T-helper 2 cell treated with Interferon-gamma antibody and Interleukin-4, amounts not matched to agents 5 μg/mL and 100 μg/mL, for 36 hours (primary cell): ENCODE measurements around the gene SERPING1.

ENCODE experiments used
- DNase-seq: peaks from one replicate; pipeline ENCODE4 v3.0.0; 2021; ENCODE audit warnings: low spot score
- H3K27ac Mint-ChIP-seq: one replicate; pipeline ENCODE4 v1.8.0; 2021; ENCODE audit warnings: mild to moderate bottlenecking, mixed read lengths
- H3K27me3 Mint-ChIP-seq: one replicate; pipeline ENCODE4 v1.8.0; 2021; ENCODE audit warnings: low read depth, mixed read lengths
- H3K36me3 Mint-ChIP-seq: one replicate; pipeline ENCODE4 v1.8.0; 2021; ENCODE audit warnings: low read depth, mixed read lengths
- H3K4me1 Mint-ChIP-seq: one replicate; pipeline ENCODE4 v1.8.0; 2021; ENCODE audit warnings: low read depth, mixed read lengths
- H3K4me3 Mint-ChIP-seq: one replicate; pipeline ENCODE4 v1.8.0; 2022; ENCODE audit warnings: mild to moderate bottlenecking, moderate library complexity, mixed read lengths
- H3K9me3 Mint-ChIP-seq: one replicate; pipeline ENCODE4 v1.8.0; 2021; ENCODE audit warnings: mixed read lengths

SERPING1 gene

DNA sequence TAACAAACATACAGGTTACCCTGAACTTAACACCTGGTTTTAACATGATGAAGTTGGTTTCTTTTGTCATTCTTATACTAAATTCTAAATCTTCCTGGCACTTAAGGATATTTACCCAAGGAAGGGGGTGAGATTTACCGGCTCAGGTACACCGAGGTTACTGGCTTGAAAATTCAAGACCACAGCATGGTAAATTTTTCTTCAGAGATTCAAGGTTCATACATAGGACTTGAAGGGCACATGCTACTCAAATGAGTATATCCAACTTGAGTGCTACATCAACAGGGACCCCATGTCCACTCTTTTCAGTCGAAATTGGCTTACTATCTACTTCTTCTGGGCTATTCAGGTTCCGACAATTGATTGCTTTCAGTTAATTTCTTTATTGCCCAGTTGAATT, 12.7 kb downstream of the SERPING1 start:
- Mint-ChIP-seq H3K4me3 (no peak overlapping the region), H3K4me1 (no peaks in the 10 kb centered on the region), H3K36me3 (no peaks in the 10 kb centered on the region), H3K9me3 (no peaks in the 10 kb centered on the region), H3K27ac (no peak overlapping the region), H3K27me3 (peaks cover 12% of the 10 kb centered on the region)
- DNase-seq, result no peak

DNA sequence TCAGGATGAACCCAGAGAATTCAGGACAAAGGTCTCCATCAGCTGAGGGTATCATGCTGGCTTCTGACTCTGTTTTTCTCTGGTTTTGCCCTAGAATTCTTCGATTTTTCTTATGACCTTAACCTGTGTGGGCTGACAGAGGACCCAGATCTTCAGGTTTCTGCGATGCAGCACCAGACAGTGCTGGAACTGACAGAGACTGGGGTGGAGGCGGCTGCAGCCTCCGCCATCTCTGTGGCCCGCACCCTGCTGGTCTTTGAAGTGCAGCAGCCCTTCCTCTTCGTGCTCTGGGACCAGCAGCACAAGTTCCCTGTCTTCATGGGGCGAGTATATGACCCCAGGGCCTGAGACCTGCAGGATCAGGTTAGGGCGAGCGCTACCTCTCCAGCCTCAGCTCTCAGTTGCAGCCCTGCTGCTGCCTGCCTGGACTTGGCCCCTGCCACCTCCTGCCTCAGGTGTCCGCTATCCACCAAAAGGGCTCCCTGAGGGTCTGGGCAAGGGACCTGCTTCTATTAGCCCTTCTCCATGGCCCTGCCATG, 16.8 kb downstream of the SERPING1 start:
- Mint-ChIP-seq H3K36me3 (no peaks in the 10 kb centered on the region), H3K27ac (no peak overlapping the region), H3K4me1 (no peaks in the 10 kb centered on the region), H3K9me3 (peaks cover 3% of the 10 kb centered on the region), H3K27me3 (peaks cover 6% of the 10 kb centered on the region), H3K4me3 (no peak overlapping the region)
- DNase-seq, result no peak

DNA sequence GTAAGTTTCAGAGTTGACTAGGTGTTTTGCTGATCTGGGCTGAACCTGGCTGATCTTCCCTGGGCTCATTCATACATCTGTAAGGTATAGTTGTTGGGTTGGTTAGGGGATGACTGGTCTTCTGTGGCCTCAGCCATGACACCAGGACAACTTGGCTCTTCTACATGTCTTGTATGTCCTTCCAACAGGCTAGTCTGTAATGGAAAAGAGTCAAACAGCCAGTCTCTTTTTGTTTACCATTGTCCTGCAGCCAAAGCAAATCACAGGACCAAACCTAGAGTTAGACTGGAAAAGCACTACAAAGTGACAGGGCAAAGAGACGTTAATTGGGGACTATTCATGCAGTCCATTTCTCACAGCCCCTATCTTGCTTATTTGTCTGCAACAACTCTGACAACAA, 17.8 kb downstream of the SERPING1 start:
- H3K27me3 Mint-ChIP-seq, result peaks cover 3% of the 10 kb centered on the region

DNA sequence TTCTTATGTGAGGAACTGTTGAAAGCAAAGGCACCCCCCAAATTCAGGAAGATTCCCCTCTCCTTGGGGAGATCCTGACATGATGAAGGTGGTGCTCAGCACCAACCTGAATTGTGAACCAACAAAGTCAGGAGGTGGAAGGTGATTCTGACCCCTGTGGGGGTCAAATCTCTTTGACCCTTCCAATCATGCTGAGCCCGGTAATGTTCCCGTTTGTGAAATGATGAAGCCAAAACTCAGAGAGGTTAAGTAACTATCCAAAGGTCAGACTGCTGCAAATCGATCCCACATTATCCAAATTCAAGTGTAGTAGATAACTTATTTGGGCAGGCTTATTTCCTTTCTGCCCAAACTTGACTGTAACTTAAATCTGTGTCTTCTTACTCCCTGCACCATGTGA, 19.1 kb downstream of the SERPING1 start:
- H3K4me1 Mint-ChIP-seq, result no peaks in the 10 kb centered on the region
- no peaks in the 10 kb centered on the region for H3K27me3 Mint-ChIP-seq
- peaks cover 15% of the 10 kb centered on the region for H3K9me3 Mint-ChIP-seq
- H3K4me3 Mint-ChIP-seq, result no peak overlapping the region
- no peak overlapping the region for H3K27ac Mint-ChIP-seq
- DNase-seq, result no peak
- H3K36me3 Mint-ChIP-seq, result no peaks in the 10 kb centered on the region

More for the DNA sequence above, 17.8 kb downstream of the SERPING1 start:
- Mint-ChIP-seq H3K27ac (no peak overlapping the region), H3K9me3 (peaks cover 4% of the 10 kb centered on the region), H3K4me1 (no peaks in the 10 kb centered on the region), H3K4me3 (no peak overlapping the region), H3K36me3 (no peaks in the 10 kb centered on the region)
- no peak for DNase-seq

DNA sequence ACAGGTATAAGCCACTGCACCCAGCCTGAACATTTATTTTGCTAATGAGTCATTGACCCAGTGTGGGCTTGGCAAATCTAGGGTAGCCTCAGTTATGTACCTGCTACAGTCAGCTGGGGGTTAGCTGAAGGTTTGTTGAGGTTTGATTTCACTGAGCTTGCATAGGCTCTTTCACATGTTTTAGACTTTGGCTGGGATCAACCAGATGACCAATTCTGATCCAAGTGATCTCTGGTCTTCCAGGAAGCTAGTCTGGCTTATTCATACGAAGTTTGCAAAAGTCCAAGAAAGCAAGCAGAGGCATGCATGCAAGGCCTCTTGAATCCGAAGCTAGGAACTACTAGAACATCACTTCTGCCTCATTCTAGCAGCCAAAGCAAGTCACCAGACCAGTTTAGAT, 21.0 kb downstream of the SERPING1 start:
- Mint-ChIP-seq H3K9me3 (peaks cover 15% of the 10 kb centered on the region), H3K36me3 (no peaks in the 10 kb centered on the region), H3K4me3 (no peak overlapping the region), H3K27me3 (no peaks in the 10 kb centered on the region), H3K4me1 (no peaks in the 10 kb centered on the region), H3K27ac (no peak overlapping the region)
- DNase-seq, result no peak

DNA sequence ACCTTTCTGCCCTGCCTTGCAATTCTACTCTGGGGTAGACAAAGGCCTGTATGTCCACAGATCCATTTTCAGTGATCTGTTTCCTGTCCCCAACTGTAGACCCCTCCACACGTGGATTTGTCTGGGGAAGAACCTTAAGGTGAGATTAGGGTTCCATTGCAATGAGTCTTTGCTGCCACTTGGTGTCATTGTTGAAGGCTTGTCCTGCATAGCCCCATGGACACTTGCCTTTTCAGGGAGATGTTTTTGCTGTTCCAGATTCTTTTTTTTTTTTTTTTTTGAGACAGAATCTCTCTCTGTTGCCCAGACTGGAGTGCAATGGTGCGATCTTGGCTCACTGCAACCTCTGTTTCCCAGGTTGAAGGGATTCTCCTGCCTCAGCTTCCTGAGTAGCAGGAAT, 21.8 kb downstream of the SERPING1 start:
- Mint-ChIP-seq H3K4me3 (no peak overlapping the region), H3K27me3 (no peaks in the 10 kb centered on the region), H3K36me3 (no peaks in the 10 kb centered on the region), H3K9me3 (peaks cover 15% of the 10 kb centered on the region), H3K27ac (no peak overlapping the region), H3K4me1 (no peaks in the 10 kb centered on the region)
- DNase-seq, result no peak

DNA sequence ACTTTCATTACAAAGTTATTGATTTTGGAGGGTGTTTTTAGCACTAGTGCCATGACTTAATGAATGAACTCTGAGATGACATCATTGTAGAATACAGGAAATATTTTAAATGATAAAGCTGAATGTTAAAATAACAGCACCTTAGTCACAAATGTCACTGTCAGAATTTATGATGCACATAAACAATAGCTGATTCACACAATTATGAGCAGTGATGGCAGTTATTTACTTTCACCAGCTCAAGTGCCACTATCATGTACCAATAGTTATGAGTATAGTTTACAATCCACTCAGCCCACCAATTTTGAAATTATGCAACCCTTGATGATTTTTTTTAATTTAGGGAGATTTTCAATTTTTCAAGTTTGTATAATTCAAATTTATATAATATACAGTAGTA, 23.0 kb downstream of the SERPING1 start:
- H3K36me3 Mint-ChIP-seq, result no peaks in the 10 kb centered on the region
- peaks cover 15% of the 10 kb centered on the region for H3K9me3 Mint-ChIP-seq
- DNase-seq, result no peak
- H3K27ac Mint-ChIP-seq, result no peak overlapping the region
- H3K4me1 Mint-ChIP-seq, result no peaks in the 10 kb centered on the region
- no peak overlapping the region for H3K4me3 Mint-ChIP-seq
- no peaks in the 10 kb centered on the region for H3K27me3 Mint-ChIP-seq

DNA sequence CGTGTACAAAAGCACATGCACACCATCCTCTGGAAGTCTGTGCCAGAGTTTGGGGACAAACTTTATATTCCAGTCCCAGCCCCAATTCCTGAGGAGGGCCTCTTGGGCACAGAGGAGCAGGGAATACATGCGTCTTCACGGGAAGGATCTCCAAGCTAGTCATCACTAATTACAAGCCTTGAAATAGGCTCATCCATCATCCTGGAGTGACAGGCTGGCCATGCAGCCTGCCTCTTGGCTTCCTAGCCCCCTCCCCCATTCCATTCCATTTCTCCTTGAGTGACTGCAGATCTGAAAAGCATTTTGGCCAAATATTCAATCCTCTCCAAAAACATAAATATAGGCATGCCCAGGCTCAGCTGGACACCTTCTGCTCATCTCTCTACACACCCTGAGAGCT, 24.8 kb downstream of the SERPING1 start:
- no peak for DNase-seq
- Mint-ChIP-seq H3K27ac (no peak overlapping the region), H3K27me3 (no peaks in the 10 kb centered on the region), H3K36me3 (no peaks in the 10 kb centered on the region), H3K9me3 (peaks cover 15% of the 10 kb centered on the region), H3K4me1 (no peaks in the 10 kb centered on the region), H3K4me3 (no peak overlapping the region)

DNA sequence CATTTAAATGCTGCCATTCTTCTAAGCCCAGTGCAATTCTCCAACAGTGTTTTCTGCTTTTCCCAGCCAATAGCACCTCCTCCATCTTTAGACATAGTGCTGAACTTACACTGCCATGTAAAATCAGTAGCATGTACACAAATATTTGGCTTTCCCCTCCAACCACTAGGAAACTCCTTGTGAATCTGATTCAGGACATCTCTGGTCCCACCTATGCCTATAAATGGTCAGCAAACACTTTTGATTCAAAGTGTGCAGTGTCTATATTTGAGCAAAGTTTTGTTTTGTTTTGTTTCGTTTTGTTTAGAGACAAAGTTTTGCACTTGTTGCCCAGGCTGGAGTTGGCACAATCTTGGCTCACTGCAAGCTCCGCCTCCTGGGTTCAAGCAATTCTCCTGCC, 27.4 kb downstream of the SERPING1 start:
- H3K27me3 Mint-ChIP-seq, result peaks cover 2% of the 10 kb centered on the region
- H3K9me3 Mint-ChIP-seq, result peaks cover 10% of the 10 kb centered on the region
- H3K27ac Mint-ChIP-seq, result no peak overlapping the region
- no peaks in the 10 kb centered on the region for H3K4me1 Mint-ChIP-seq
- H3K36me3 Mint-ChIP-seq, result no peaks in the 10 kb centered on the region
- H3K4me3 Mint-ChIP-seq, result no peak overlapping the region
- DNase-seq, result no peak

DNA sequence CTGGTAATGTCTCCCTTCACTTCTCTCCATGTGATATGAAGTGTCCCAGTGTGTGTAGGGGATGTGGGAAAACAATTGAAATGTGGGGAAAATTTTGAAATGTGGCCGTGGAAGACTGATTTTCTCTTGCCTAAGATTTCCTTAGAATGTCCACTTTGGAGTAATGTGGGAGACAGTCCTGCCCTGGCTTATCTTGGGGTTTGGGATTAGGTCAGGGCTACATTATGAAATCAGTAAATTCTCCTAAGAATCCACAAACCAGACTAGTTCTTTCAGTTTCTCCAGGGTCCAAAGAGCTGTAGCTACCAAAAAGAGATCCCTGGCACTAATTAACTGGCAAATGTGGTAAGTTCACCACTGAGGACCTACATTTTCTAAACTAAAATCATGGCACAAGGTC, 29.4 kb downstream of the SERPING1 start:
- Mint-ChIP-seq H3K9me3 (no peaks in the 10 kb centered on the region), H3K4me3 (no peak overlapping the region), H3K27me3 (peaks cover 9% of the 10 kb centered on the region), H3K36me3 (no peaks in the 10 kb centered on the region), H3K4me1 (no peaks in the 10 kb centered on the region), H3K27ac (no peak overlapping the region)
- DNase-seq, result no peak

DNA sequence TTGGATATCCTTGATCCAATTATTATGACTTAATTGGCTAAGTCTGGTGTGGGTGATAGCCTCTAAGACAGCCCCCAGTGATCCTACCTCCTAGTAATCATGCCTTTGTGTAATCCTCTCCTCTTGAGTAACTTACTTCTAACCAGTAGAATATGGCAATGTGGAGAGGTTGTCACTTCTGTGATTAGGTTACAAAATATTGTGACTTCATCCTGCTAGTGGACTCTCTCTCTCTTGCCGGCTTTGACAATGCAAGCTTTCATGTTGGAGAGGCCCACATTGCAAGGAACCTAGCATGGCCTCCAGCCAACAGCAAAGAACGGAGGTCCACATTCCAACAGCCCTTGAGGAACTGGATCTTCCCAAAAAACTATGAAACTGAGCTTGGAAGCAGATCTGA, 32.7 kb downstream of the SERPING1 start:
- H3K36me3 Mint-ChIP-seq, result no peaks in the 10 kb centered on the region
- no peak overlapping the region for H3K27ac Mint-ChIP-seq
- no peaks in the 10 kb centered on the region for H3K9me3 Mint-ChIP-seq
- DNase-seq, result no peak
- no peaks in the 10 kb centered on the region for H3K4me1 Mint-ChIP-seq
- peaks cover 24% of the 10 kb centered on the region for H3K27me3 Mint-ChIP-seq
- no peak overlapping the region for H3K4me3 Mint-ChIP-seq

DNA sequence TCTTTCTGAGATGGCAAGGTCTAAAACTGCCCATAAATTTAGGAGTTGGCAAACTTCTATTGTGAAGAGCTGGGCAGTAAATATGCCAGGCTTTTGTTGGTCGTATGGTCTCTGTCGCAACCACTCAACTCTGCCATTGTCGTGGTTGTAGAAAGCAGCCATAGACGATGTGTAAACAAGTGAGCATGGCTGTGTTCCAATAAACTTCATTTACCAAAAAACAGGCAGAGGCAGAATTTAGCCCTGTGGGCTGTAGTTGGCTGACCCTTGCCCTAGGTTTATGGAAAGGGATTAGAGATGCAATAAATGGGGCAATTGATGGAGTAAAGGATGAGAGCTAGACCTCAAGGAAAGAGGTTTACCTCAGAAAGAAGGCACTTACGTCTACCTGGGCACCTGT, 34.6 kb downstream of the SERPING1 start:
- Mint-ChIP-seq H3K9me3 (no peaks in the 10 kb centered on the region), H3K4me3 (no peak overlapping the region), H3K27ac (no peak overlapping the region), H3K36me3 (no peaks in the 10 kb centered on the region), H3K4me1 (no peaks in the 10 kb centered on the region), H3K27me3 (peaks cover 29% of the 10 kb centered on the region)
- no peak for DNase-seq

DNA sequence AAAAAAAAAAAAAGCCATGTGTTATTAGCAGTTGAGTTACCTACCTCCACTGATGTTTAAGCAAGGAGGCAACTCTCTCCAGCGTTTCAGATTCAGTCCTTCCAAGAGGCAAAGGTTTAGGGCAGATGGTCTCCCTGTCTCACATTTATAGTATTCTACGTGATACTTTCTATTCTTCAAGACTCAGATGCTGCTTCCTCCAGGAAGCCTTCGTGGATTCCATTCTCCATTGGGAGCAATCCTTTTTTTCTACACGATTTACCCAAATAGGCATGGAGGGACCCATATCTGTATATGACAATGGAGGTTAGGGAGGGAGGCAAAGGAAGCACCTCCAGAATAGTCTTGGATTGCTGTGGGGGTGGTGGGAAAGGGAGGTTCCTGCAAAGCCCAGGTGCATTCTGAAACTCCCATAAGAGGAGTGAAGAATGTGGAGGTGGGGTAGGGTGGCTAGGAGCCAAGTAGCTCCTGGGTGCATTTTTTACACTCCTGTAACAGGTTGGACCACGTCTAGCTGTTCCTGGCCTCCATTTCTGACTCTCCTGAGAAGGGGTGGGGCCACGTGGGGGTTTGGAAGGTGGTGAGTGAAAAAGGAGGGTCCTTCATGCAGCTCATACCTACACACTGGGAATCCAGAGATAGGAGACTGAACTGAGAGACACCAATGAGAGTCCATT, 36.0 kb downstream of the SERPING1 start:
- no peaks in the 10 kb centered on the region for H3K9me3 Mint-ChIP-seq
- H3K4me1 Mint-ChIP-seq, result peaks cover 4% of the 10 kb centered on the region
- no peaks in the 10 kb centered on the region for H3K36me3 Mint-ChIP-seq
- no peak for DNase-seq
- no peak overlapping the region for H3K27ac Mint-ChIP-seq
- no peak overlapping the region for H3K4me3 Mint-ChIP-seq
- peaks cover 35% of the 10 kb centered on the region for H3K27me3 Mint-ChIP-seq

DNA sequence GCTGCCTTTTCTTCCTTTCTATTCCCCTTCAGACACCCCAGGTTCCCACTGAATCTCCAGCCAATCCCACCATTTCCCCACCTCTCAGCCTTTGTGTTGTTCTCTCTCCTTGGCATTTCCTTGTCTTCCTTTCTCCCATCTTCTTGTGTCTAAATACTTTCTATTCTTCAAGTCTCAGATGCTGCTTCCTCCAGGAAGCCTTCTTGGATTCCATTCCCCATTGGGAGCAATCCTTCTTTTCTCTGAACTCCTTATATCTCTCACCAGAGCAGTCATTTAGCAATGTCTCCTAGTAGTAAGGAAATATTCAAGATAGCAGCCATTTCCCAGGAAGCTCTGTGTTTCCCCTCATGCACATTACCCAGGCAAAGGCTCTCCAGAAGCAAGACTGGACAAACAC, 36.8 kb downstream of the SERPING1 start:
- peaks cover 37% of the 10 kb centered on the region for H3K27me3 Mint-ChIP-seq
- no peaks in the 10 kb centered on the region for H3K9me3 Mint-ChIP-seq
- H3K4me1 Mint-ChIP-seq, result peaks cover 10% of the 10 kb centered on the region
- no peak overlapping the region for H3K4me3 Mint-ChIP-seq
- H3K36me3 Mint-ChIP-seq, result no peaks in the 10 kb centered on the region
- no peak overlapping the region for H3K27ac Mint-ChIP-seq
- no peak for DNase-seq

DNA sequence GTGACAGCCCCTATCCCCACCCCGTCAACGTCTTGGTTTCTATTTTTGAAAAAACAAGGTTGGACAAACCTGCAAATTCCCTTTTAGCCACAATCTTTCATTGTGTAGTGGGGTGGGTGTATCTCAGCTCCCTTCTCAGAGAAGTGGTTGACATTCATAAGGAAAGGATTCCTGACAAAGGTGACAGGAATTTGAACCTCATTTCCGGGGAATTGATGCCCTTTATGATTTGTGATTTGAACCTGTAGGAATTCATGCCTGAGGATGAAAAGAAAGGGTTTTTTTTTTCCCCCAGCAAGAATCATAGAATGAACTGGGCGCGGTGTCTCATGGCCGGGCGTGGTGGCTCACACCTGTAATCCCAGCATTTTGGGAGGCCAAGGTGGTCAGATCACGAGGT, 37.8 kb downstream of the SERPING1 start:
- Mint-ChIP-seq H3K4me3 (no peak overlapping the region), H3K36me3 (no peaks in the 10 kb centered on the region), H3K27me3 (peaks cover 37% of the 10 kb centered on the region), H3K27ac (no peak overlapping the region), H3K9me3 (no peaks in the 10 kb centered on the region), H3K4me1 (peaks cover 10% of the 10 kb centered on the region)
- DNase-seq, result no peak
